ENCODE results near the gene CHCHD4. TPM values are rescaled to one million over a fixed set of nuclear protein-coding genes. Genes with fewer than 3 reads are reported as not detected.

CHCHD4 gene
- total and polyA plus RNA-seq, 8 donors: 3.2 to 8.6 (median 5.3) TPM

DNA sequence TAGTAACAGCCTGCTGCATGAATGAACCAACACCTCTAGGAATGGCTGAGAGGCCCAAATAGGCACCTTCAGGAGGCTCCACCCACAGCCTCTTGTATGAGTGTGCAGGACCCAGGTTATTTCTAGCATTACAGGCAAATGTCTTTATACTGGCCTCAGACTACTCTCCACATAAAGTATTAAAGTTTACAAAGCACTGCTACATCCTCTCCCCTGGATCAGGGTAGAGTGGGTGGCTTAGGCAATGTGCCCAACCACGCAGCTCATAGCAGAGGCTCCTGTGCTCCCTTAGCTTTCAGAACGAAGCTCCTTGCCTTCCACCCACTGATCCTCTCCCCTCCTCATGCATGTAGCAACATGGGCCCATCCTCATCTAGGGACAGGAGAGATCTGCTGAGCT lies 16.5 kb upstream of the CHCHD4 start:
- intact Hi-C loops (cut with DNase I): no loop called here
- H3K36me3 ChIP-seq: peaks cover 0 to 22% (median 10%) of the 10 kb centered on the region in 3 donors
- DNase-seq (no peak), FAIRE-seq (no peak), ATAC-seq (no peak)
- peaks cover 10 to 16% (median 13%) of the 10 kb centered on the region in 3 donors for H3K4me1 ChIP-seq
- 72 to 74% methylated on average over 2 of the region's 2 CpGs for WGBS, 2 donors
- no peak overlapping the region for H3K4me3 ChIP-seq
- no peak overlapping the region for H3K27ac ChIP-seq
- TF ChIP-seq, protein P1, sequence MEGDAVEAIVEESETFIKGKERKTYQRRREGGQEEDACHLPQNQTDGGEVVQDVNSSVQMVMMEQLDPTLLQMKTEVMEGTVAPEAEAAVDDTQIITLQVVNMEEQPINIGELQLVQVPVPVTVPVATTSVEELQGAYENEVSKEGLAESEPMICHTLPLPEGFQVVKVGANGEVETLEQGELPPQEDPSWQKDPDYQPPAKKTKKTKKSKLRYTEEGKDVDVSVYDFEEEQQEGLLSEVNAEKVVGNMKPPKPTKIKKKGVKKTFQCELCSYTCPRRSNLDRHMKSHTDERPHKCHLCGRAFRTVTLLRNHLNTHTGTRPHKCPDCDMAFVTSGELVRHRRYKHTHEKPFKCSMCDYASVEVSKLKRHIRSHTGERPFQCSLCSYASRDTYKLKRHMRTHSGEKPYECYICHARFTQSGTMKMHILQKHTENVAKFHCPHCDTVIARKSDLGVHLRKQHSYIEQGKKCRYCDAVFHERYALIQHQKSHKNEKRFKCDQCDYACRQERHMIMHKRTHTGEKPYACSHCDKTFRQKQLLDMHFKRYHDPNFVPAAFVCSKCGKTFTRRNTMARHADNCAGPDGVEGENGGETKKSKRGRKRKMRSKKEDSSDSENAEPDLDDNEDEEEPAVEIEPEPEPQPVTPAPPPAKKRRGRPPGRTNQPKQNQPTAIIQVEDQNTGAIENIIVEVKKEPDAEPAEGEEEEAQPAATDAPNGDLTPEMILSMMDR (IDR thresholded peaks at IDR 0.05): no peak
- H3K9me3 ChIP-seq: no peaks in the 10 kb centered on the region
- no peaks in the 10 kb centered on the region for H3K27me3 ChIP-seq

DNA sequence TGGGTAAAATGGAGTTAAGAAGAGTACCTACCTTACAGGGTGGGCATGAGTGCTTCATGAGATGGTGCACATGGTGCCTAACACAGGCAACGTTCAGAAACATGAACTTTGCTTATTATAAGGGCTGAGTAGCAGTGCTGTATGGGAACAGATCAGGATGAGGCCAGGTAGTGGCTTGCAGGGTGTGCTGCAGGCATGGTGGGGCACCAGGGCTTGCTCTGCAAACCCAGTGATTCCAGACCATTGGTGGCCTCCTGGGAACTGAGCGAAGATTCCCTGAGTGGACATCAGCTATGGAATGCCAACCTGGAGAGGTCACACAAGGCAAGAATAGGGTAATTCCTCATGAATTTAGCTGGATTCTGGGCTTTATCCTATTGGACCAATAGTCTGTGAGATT lies 16.0 kb upstream of the CHCHD4 start:
- Histone ChIP-seq H3K4me1 (peaks cover 10 to 16% (median 13%) of the 10 kb centered on the region in 3 donors), H3K27ac (no peak overlapping the region), H3K4me3 (no peak overlapping the region), H3K36me3 (peaks cover 0 to 22% (median 5%) of the 10 kb centered on the region in 3 donors), H3K9me3 (no peaks in the 10 kb centered on the region), H3K27me3 (no peaks in the 10 kb centered on the region)
- intact Hi-C loops (cut with DNase I): no loop called here
- DNase-seq (no peak), ATAC-seq (no peak), FAIRE-seq (no peak)
- TF ChIP-seq, protein P1 (IDR thresholded peaks at IDR 0.05): no peak
- WGBS, 2 donors: 83 to 86% methylated on average over 2 of the region's 2 CpGs

DNA sequence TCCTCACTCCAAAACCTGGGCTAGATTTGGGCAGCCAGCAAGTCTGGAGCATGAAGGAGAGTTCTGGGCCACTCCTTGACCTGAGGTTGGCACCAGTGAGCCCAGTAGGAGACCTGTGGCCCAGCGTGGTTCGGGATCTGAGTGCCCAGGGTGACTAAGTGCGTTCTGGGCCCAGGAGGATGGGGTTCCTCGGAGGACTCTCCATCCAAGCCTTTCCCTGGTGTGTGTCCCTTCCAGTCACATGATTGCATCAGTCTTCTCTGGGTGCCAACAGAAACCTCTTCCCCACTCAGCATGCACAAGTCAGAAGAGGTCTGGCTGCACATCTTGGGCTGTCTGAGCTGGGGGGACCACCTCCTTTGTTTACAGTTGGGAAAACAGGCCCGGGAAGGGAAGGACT lies 15.1 kb upstream of the CHCHD4 start:
- WGBS, 2 donors: 79 to 80% methylated on average over 5 of the region's 5 CpGs
- H3K36me3 ChIP-seq: peaks cover 0 to 27% (median 3%) of the 10 kb centered on the region in 3 donors
- intact Hi-C loops (cut with DNase I): no loop called here
- TF ChIP-seq, protein P1 (IDR thresholded peaks at IDR 0.05): no peak
- H3K27ac ChIP-seq: no peak overlapping the region
- H3K4me3 ChIP-seq: no peak overlapping the region
- FAIRE-seq (no peak), ATAC-seq (no peak), DNase-seq (no peak)
- H3K9me3 ChIP-seq: no peaks in the 10 kb centered on the region
- peaks cover 7 to 10% (median 7%) of the 10 kb centered on the region in 3 donors for H3K4me1 ChIP-seq
- no peaks in the 10 kb centered on the region for H3K27me3 ChIP-seq

DNA sequence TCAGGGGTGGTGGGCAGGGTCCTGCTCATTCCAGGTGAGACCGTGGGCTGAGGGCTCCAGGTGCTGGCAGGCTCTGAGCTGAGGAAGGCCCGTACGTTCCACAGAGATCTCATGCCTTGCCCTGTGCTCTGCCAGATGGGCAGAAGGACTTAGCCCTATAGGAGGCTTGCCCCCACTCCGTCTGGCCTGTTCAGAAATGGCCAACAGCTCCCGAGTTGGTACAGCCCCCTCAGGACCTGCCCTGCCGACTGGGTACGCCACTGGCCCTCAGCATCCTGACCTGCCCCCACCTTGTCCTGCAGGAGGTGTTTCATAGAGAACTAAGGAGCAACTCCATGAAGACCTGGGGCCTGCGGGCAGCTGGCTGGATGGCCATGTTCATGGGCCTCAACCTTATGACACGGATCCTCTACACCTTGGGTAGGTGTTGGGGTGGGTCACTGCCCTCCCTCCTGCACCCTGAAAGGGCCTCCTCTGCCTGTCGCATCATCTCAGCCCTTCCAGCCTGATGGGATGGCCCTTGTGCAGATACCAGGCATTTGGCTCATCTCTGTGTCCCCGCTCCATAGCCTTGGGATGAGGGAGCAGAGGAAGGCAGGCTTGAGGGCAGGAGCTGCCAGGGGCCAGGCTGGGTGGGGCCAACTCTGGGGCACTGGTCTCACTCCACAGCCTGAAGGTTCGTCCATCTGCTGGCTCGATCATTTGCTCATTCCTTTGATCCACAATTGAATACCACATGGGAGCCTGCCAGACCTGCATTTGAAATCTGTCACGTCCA lies 14.4 kb upstream of the CHCHD4 start:
- Histone ChIP-seq H3K4me1 (peaks cover 1 to 5% (median 2%) of the 10 kb centered on the region in 3 donors), H3K27me3 (no peaks in the 10 kb centered on the region), H3K36me3 (peaks cover 0 to 34% (median 9%) of the 10 kb centered on the region in 3 donors), H3K9me3 (no peaks in the 10 kb centered on the region), H3K4me3 (no peak overlapping the region), H3K27ac (no peak overlapping the region)
- WGBS, 2 donors: 85 to 86% methylated on average over 14 of the region's 14 CpGs
- DNase-seq: peak in 1 of 6 donors; percentile 10
- TF ChIP-seq, protein P1 (IDR thresholded peaks at IDR 0.05): no peak
- intact Hi-C loops (cut with DNase I): no loop called here
- no peak for ATAC-seq
- FAIRE-seq: no peak
